Measurements from ENCODE around the gene MAPK7.

Gene MAPK7

DNA sequence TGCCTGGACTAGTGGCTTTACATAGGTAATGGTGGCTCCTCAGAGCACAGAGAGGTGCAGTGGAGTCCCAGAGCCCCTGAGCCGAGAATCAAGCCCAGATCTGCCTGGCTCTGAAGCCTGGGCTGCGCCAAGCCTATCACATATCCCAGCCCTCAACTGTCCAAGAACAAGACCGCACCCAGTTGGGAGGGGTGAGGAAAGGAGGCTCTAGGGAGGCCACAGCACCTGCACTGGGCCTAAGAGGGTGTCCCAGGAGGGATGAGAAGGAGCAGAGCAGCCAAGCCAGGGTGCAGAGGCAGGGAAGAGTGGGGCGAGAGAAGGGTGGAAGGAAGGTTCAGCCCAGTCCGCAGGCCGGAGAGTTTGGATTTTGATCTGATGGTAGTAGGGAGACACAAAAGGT, 31.8 kb downstream of the MAPK7 start:
- H3K9me3 ChIP-seq (ENCODE audit: low read length), result no peaks in the 10 kb centered on the region
- H3K9ac ChIP-seq (ENCODE audit: low read length), result no peak overlapping the region
- peaks cover 11% of the 10 kb centered on the region for H3K4me1 ChIP-seq (ENCODE audit: insufficient read depth, low read length)
- H3K27me3 ChIP-seq (ENCODE audit: control insufficient read depth in 1 of 2, insufficient read depth in 2 of 2, low read length in 2 of 2), result no peaks in the 10 kb centered on the region
- no peak overlapping the region for H3K27ac ChIP-seq (ENCODE audit: low read depth, low read length)
- H3K36me3 ChIP-seq (ENCODE audit: insufficient read depth, low read length), result no peaks in the 10 kb centered on the region
- no peak overlapping the region for H3K4me3 ChIP-seq (ENCODE audit: low read depth in 1 of 2, low read length in 2 of 2)

GRCh38 chr17:19410875-19411620, 32.8 kb downstream of the MAPK7 start, which contains the start of gene RNF112:
Gene RNF112 (plus strand): TSS chr17:19411232. CDS start chr17:19411409, 177 bp downstream.
- H3K36me3 ChIP-seq (ENCODE audit: insufficient read depth, low read length), result no peaks in the 10 kb centered on the region
- H3K4me3 ChIP-seq (ENCODE audit: low read depth in 1 of 2, low read length in 2 of 2), result peak within 1 kb of the TSS; percentile 34 to 61
- H3K27ac ChIP-seq (ENCODE audit: low read depth, low read length), result peak within 1 kb of the TSS; percentile 41
- H3K9me3 ChIP-seq (ENCODE audit: low read length), result no peaks in the 10 kb centered on the region
- H3K9ac ChIP-seq (ENCODE audit: low read length), result peak within 1 kb of the TSS; percentile 27
- no peaks in the 10 kb centered on the region for H3K27me3 ChIP-seq (ENCODE audit: control insufficient read depth in 1 of 2, insufficient read depth in 2 of 2, low read length in 2 of 2)
- peaks cover 11% of the 10 kb centered on the region for H3K4me1 ChIP-seq (ENCODE audit: insufficient read depth, low read length)

- Histone ChIP-seq H3K4me1 (ENCODE audit: insufficient read depth, low read length) (peaks cover 11% of the 10 kb centered on the region), H3K4me3 (ENCODE audit: low read depth in 1 of 2, low read length in 2 of 2) (peak overlapping the region in 1 of 2 donors; percentile 61), H3K27me3 (ENCODE audit: control insufficient read depth in 1 of 2, insufficient read depth in 2 of 2, low read length in 2 of 2) (no peaks in the 10 kb centered on the region), H3K9ac (ENCODE audit: low read length) (no peak overlapping the region), H3K9me3 (ENCODE audit: low read length) (no peaks in the 10 kb centered on the region), H3K27ac (ENCODE audit: low read depth, low read length) (no peak overlapping the region), H3K36me3 (ENCODE audit: insufficient read depth, low read length) (no peaks in the 10 kb centered on the region)
Measured at GRCh38 chr17:19411631-19412030, 33.3 kb downstream of the MAPK7 start.

DNA sequence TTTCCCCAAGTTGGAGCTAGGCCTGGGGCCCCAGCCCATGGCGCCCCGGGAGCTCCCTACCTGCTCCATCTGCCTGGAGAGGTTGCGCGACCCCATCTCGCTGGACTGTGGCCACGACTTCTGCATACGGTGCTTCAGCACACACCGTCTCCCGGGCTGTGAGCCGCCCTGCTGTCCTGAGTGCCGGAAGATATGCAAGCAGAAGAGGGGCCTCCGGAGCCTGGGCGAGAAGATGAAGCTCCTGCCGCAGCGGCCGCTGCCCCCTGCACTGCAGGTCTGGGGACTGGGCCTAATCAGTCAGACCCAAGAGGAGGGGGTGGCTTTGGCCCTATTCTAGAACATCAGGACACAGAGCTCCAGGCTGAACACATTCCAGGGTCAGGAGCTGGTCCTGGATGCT, 34.2 kb downstream of the MAPK7 start:
- Histone ChIP-seq H3K9ac (ENCODE audit: low read length) (no peak overlapping the region), H3K4me3 (ENCODE audit: low read depth in 1 of 2, low read length in 2 of 2) (no peak overlapping the region)

DNA sequence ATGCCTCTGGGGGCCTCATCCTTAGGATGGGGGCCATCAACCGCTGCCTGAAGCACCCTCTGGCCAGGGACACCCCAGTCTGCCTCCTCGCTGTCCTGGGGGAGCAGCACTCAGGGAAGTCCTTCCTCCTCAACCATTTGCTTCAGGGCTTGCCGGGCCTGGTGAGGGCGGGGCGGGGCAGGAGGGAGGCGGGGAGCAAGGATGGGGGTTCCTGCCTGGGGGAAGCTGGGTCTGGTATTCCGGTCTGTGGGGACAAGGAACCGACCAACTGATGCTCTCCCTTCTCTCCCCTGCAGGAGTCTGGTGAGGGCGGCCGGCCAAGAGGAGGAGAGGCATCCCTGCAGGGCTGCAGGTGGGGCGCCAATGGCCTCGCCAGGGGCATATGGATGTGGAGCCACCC, 34.7 kb downstream of the MAPK7 start:
- Histone ChIP-seq H3K4me3 (ENCODE audit: low read depth in 1 of 2, low read length in 2 of 2) (no peak overlapping the region), H3K9ac (ENCODE audit: low read length) (no peak overlapping the region), H3K9me3 (ENCODE audit: low read length) (no peaks in the 10 kb centered on the region), H3K4me1 (ENCODE audit: insufficient read depth, low read length) (peaks cover 11% of the 10 kb centered on the region), H3K36me3 (ENCODE audit: insufficient read depth, low read length) (no peaks in the 10 kb centered on the region), H3K27ac (ENCODE audit: low read depth, low read length) (no peak overlapping the region), H3K27me3 (ENCODE audit: control insufficient read depth in 1 of 2, insufficient read depth in 2 of 2, low read length in 2 of 2) (no peaks in the 10 kb centered on the region)

More for the DNA sequence above, 34.2 kb downstream of the MAPK7 start:
- H3K27me3 ChIP-seq (ENCODE audit: control insufficient read depth in 1 of 2, insufficient read depth in 2 of 2, low read length in 2 of 2), result no peaks in the 10 kb centered on the region
- peaks cover 11% of the 10 kb centered on the region for H3K4me1 ChIP-seq (ENCODE audit: insufficient read depth, low read length)
- no peaks in the 10 kb centered on the region for H3K9me3 ChIP-seq (ENCODE audit: low read length)
- H3K36me3 ChIP-seq (ENCODE audit: insufficient read depth, low read length), result no peaks in the 10 kb centered on the region
- no peak overlapping the region for H3K27ac ChIP-seq (ENCODE audit: low read depth, low read length)

- no peak overlapping the region for H3K4me3 ChIP-seq (ENCODE audit: low read depth in 1 of 2, low read length in 2 of 2)
- H3K4me1 ChIP-seq (ENCODE audit: insufficient read depth, low read length), result peaks cover 11% of the 10 kb centered on the region
- H3K36me3 ChIP-seq (ENCODE audit: insufficient read depth, low read length), result no peaks in the 10 kb centered on the region
- H3K9me3 ChIP-seq (ENCODE audit: low read length), result no peaks in the 10 kb centered on the region
- no peak overlapping the region for H3K9ac ChIP-seq (ENCODE audit: low read length)
- H3K27ac ChIP-seq (ENCODE audit: low read depth, low read length), result no peak overlapping the region
- H3K27me3 ChIP-seq (ENCODE audit: control insufficient read depth in 1 of 2, insufficient read depth in 2 of 2, low read length in 2 of 2), result no peaks in the 10 kb centered on the region
Measured at GRCh38 chr17:19413761-19414160, 35.5 kb downstream of the MAPK7 start.

DNA sequence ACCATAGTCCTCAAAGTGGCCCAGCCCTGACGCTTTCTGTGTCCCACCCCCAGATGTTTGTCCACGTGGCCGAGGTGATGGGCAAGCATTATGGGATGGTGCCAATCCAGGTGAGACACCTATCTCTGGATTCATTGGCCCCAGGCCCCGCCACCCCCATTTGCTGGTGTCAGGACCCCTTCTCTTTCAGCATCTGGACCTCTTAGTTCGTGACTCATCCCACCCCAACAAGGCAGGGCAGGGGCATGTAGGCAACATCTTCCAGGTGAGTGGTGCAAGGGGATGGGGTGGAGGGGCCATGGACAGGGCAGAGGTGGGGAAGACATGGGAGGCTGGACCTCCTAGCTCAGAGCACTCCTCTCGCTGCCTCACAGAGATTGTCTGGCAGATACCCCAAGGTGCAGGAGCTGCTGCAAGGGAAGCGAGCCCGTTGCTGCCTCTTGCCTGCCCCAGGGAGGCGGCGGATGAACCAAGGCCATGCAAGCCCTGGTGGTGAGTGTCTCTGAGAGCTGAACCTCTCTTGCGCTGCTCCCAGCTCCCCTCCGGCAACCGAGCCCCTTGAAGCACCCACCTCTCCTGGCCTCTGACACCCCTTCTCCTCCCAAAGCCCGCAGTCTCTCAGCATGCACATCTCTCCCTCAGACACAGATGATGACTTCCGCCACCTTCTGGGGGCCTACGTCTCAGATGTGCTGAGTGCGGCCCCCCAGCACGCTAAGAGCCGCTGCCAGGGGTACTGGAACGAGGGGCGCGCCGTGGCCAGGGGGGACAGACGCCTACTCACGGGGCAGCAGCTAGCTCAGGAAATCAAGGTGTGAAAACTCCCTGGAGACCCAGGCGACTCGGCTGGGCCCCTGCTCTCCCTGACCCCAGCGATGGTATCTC, 36.3 kb downstream of the MAPK7 start:
- Histone ChIP-seq H3K27me3 (ENCODE audit: control insufficient read depth in 1 of 2, insufficient read depth in 2 of 2, low read length in 2 of 2) (no peaks in the 10 kb centered on the region), H3K27ac (ENCODE audit: low read depth, low read length) (no peak overlapping the region), H3K4me1 (ENCODE audit: insufficient read depth, low read length) (peaks cover 11% of the 10 kb centered on the region), H3K4me3 (ENCODE audit: low read depth in 1 of 2, low read length in 2 of 2) (no peak overlapping the region), H3K9ac (ENCODE audit: low read length) (no peak overlapping the region), H3K36me3 (ENCODE audit: insufficient read depth, low read length) (no peaks in the 10 kb centered on the region), H3K9me3 (ENCODE audit: low read length) (no peaks in the 10 kb centered on the region)

DNA sequence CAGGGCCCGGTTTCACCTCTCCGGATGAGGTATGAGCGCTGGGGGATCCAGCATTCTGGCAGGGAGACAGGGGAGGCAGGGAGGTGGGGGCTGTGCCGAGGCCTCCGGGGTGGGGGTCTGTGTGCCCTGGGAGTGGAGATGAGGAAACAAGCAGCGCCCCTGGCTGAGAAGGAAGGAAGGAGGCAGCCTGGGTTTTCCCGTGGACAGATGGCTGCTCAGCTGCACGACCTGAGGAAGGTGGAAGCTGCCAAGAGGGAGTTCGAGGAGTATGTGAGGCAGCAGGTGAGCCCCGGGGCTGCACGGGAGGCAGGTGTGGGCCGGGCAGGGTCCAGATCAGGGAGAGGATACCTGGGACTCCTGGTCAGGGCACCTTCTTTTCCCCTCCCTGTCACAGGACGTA, 37.0 kb downstream of the MAPK7 start:
- Histone ChIP-seq H3K4me1 (ENCODE audit: insufficient read depth, low read length) (peaks cover 10% of the 10 kb centered on the region), H3K36me3 (ENCODE audit: insufficient read depth, low read length) (no peaks in the 10 kb centered on the region), H3K27ac (ENCODE audit: low read depth, low read length) (no peak overlapping the region), H3K9ac (ENCODE audit: low read length) (no peak overlapping the region), H3K27me3 (ENCODE audit: control insufficient read depth in 1 of 2, insufficient read depth in 2 of 2, low read length in 2 of 2) (no peaks in the 10 kb centered on the region), H3K9me3 (ENCODE audit: low read length) (no peaks in the 10 kb centered on the region), H3K4me3 (ENCODE audit: low read depth in 1 of 2, low read length in 2 of 2) (no peak overlapping the region)

DNA sequence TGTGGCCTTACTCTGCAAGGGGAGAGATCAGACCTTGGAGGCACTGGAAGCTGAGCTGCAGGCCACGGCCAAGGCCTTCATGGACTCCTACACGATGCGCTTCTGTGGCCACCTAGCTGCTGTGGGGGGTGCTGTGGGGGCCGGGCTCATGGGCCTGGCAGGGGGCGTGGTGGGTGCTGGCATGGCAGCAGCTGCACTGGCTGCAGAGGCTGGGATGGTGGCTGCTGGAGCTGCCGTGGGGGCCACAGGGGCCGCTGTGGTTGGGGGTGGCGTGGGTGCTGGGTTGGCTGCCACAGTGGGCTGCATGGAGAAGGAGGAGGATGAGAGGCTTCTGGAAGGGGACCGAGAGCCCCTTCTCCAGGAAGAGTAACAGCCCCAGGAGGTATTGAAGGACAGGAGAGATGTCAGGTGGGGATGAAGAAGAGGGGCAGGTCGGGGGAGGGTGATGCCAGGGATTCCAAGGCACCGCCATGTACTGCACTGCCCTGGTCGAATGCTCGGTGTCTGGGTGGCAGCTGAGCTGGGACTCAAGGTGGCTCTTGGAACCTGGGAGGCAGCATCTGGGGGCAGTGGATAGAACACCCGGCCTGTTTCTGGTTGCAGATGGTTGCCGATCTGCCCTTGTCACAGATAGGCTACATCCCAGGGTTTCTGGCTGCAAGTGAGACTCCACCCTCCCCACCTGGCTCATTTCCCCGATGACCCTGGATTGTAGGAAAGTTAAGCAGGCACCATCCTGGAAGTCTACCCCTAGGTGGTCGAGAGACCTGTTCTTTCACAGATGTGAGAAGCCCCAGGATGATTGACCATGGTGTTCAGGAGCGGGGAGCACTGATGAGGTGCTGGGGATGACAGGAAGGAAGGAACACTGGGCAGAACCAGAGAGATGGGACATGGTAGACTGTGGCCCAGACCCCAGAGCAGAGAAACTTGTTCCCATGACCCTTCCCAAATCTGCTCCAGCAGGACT, 37.8 kb downstream of the MAPK7 start:
- no peak overlapping the region for H3K4me3 ChIP-seq (ENCODE audit: low read depth in 1 of 2, low read length in 2 of 2)
- H3K27me3 ChIP-seq (ENCODE audit: control insufficient read depth in 1 of 2, insufficient read depth in 2 of 2, low read length in 2 of 2), result no peaks in the 10 kb centered on the region
- no peak overlapping the region for H3K9ac ChIP-seq (ENCODE audit: low read length)

DNA sequence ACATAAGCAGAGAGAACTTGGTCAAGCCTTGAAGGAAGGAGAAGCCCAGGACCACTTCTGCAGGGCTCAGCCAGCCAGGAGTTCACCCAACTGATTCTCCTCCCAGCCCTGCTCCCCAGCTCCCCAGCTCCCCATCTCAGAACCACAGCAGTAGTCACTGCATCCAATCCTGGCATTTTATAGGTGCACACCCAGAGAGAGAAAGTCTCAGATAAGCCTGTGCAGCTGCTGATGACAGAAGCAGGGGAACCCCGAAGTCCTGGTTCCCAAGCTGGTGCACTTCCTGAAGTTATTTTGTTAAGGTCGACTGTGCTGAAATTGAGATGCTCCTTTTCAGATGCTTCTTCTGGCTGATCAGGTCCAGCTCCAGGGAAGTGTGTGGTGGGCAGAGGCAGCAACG, 39.3 kb downstream of the MAPK7 start:
- no peak overlapping the region for H3K27ac ChIP-seq (ENCODE audit: low read depth, low read length)
- H3K9me3 ChIP-seq (ENCODE audit: low read length), result no peaks in the 10 kb centered on the region
- no peaks in the 10 kb centered on the region for H3K36me3 ChIP-seq (ENCODE audit: insufficient read depth, low read length)
- no peaks in the 10 kb centered on the region for H3K27me3 ChIP-seq (ENCODE audit: control insufficient read depth in 1 of 2, insufficient read depth in 2 of 2, low read length in 2 of 2)
- H3K4me3 ChIP-seq (ENCODE audit: low read depth in 1 of 2, low read length in 2 of 2), result no peak overlapping the region
- H3K9ac ChIP-seq (ENCODE audit: low read length), result no peak overlapping the region
- no peaks in the 10 kb centered on the region for H3K4me1 ChIP-seq (ENCODE audit: insufficient read depth, low read length)

More for the DNA sequence above, 37.8 kb downstream of the MAPK7 start:
- H3K9me3 ChIP-seq (ENCODE audit: low read length), result no peaks in the 10 kb centered on the region
- no peak overlapping the region for H3K27ac ChIP-seq (ENCODE audit: low read depth, low read length)
- H3K36me3 ChIP-seq (ENCODE audit: insufficient read depth, low read length), result no peaks in the 10 kb centered on the region
- H3K4me1 ChIP-seq (ENCODE audit: insufficient read depth, low read length), result peaks cover 2% of the 10 kb centered on the region

Measured in muscle layer of colon (tissue), 2 donors.